ENCODE results near the gene CRYGA.
"Not testable (repeated sequence)": the region's sequence is repeated elsewhere in the genome, so short reads cannot be mapped to it uniquely, and the experiment has no call there.

CRYGA gene

GRCh38 chr2:208164951-208165755, 1.8 kb upstream of the CRYGA start:
- DNase-seq (ENCODE audit: low read depth): no peak

DNA sequence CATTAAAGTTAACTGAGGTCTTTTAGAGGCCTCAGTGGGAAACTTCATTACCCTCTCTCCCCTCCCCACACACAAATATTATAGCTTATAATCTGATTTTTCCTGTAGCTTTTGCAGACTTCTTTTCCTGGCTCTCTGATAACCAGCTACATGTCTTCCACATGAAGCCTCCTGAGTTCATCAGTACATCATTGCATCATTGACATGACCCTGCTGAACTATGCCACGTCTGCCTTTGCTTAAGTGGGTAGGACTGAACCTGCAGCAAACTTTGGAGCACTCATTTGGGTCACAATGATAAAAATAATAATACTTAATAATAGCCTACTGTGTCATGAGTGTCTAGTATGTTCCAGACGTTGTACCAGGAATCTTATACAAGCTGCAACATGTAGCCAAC, 7.0 kb downstream of the CRYGA start:
- DNase-seq (ENCODE audit: low read depth): no peak

- no peak for DNase-seq (ENCODE audit: low read depth)
Measured at GRCh38 chr2:208153156-208153555, 10.2 kb downstream of the CRYGA start.

DNA sequence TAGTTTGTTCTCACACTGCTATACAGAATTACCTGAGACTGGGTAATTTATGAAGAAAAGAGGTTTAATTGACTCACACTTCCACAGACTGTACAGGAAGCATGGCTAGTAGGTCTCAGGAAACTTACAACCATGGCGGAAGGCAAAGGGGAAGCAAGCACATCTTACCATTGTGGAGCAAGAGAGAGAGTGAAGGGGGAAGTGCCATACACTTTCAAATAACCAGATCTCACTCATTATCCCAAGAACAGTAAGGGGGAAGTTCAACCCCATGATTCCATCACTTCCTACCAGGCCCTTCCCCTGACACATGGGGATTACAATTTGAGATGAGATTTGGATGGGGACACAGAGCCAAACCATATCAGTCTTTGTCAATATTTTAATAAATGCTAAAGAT, 12.4 kb downstream of the CRYGA start:
- DNase-seq (ENCODE audit: low read depth): no peak

- no peak for DNase-seq (ENCODE audit: low read depth)
Measured at GRCh38 chr2:208150094-208150493, 13.3 kb downstream of the CRYGA start.

- DNase-seq (ENCODE audit: low read depth): no peak
Measured at GRCh38 chr2:208148803-208149202, 14.6 kb downstream of the CRYGA start.

GRCh38 chr2:208147759-208148158, 15.6 kb downstream of the CRYGA start:
- DNase-seq (ENCODE audit: low read depth): no peak

DNA sequence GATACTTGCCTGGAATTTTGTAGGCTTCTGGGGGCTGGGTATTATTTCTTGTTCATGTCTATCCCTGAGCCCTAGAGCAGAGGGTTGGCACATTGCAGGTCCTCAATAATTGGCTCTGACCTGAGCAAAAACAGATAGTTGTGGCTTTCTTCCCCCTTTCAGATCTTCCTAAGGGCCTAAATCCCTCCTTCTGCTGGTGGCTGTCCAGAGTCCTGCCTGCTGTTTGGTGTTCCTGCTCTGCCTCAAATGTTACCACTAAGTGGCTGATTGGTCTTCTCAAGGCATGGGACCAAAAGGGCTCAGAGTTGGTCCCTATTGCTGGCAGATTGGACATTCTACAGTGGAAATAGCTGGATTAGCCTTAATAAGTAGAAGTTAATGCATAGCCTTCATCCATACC, 16.4 kb downstream of the CRYGA start:
- no peak for DNase-seq (ENCODE audit: low read depth)

GRCh38 chr2:208146006-208146405, 17.4 kb downstream of the CRYGA start, which contains the start of gene CRYGB:
TSS of gene CRYGB (minus strand) at chr2:208146158. CDS start at chr2:208146120, 38 bp downstream.
- DNase-seq (ENCODE audit: low read depth): no peak

DNA sequence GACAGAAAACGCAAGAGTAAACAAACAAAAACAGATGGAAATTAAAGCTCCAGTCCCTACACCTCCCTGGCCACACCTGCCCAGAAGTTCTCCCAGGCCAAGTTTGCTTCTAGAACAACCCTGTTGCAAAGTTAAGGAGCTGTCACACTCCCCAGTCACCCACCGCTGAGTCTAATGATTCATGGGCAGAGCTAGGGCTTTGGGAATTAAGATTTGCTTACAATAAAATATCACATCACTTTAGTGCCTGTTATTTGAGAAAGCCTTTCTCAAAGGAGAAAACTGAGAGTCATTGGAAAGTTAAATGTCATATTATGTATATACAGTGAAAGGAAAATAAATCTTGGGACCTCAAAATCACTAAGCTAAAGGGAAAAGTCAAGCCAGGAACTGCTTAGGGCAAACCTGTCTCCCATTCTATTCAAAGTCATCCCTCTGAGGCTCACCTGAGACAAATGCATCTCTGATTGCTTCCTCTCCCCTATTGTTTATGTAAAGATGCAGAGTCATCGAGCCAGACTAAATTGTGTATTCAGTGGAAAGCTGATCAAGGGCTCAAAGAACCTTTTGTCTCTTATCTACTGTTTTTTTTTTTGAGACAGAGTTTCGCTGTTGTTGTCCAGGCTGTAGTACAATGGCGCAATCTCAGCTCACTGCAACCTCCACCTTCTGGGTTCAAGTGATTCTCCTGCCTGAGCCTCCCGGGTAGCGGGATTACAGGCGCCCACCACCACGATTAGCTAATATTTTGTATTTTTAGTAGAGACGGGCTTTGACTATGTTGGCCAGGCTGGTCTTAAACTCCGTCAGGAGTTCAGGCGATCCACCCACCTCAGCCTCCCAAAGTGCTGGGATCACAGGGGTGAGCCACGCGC, 20.2 kb downstream of the CRYGA start:
- no peak for DNase-seq (ENCODE audit: low read depth)

DNA sequence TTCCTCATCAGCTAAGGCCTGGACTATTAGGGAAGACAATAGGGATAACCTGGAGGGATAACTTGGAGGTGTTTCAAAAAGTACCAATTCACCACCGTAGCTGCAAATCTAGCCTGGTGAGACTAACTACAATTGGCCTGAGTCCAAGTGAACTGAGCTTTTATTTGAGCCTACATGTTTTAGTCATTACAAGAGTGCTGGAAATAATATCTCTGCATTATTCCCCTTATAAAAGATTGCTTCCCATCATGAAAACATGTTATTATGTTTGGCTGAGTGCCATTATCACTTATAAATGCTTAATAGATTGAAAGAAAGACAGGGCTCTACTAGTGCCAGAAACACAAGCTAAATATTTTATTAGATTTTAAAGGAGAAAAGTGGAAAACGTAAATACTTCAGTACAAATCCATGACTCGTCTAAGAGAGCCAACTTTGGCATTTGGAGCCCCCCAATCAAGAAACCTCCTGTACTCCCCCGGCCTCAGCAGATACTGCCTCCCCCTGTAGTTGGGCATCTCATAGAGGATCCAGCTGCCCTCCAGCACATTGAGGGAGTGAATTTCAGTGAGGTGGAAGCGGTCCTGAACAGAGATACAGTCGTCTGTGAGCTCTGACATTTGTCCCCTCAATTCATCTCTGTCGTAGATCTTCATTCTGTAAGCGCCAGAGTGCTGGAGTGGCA, 21.0 kb downstream of the CRYGA start:
- no peak for DNase-seq (ENCODE audit: low read depth)

GRCh38 chr2:208139447-208139846, 23.9 kb downstream of the CRYGA start:
- DNase-seq (ENCODE audit: low read depth): no peak

- not testable (repeated sequence) for DNase-seq (ENCODE audit: low read depth)
Measured at GRCh38 chr2:208138334-208138733, 25.1 kb downstream of the CRYGA start.

- DNase-seq (ENCODE audit: low read depth): no peak
Measured at GRCh38 chr2:208136716-208137094, 26.7 kb downstream of the CRYGA start.

- no peak for DNase-seq (ENCODE audit: low read depth)
Measured at GRCh38 chr2:208135794-208136715, 27.3 kb downstream of the CRYGA start.

GRCh38 chr2:208134928-208135586, 28.3 kb downstream of the CRYGA start:
- no peak for DNase-seq (ENCODE audit: low read depth)

GRCh38 chr2:208130712-208131110, 32.7 kb downstream of the CRYGA start:
- no peak for DNase-seq (ENCODE audit: low read depth)

- DNase-seq (ENCODE audit: low read depth): no peak
Measured at GRCh38 chr2:208129744-208130711, 33.4 kb downstream of the CRYGA start, which contains the start of gene CRYGC. TSS of gene CRYGC (minus strand) at chr2:208129828. CDS start at chr2:208129792, 36 bp downstream.

DNA sequence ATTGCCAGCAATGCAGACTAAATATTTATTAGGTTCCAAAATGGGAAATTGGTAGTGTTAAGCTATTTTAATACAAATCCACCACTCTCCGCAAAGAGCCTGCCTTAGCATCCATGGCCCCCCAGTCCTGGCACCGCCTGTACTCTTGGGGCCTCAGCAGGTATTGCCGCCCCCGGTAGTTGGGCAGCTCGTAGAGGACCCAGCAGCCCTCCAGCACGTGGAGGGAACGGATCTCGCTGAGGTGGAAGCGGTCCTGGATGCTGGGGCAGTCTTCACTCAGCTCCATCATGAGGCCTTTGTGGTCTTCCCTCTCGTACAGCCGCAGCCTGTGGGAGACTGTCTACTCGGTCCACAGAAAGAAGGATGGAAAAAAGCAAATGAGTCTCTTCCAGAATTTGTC, 35.3 kb downstream of the CRYGA start:
- DNase-seq (ENCODE audit: low read depth): no peak

DNA sequence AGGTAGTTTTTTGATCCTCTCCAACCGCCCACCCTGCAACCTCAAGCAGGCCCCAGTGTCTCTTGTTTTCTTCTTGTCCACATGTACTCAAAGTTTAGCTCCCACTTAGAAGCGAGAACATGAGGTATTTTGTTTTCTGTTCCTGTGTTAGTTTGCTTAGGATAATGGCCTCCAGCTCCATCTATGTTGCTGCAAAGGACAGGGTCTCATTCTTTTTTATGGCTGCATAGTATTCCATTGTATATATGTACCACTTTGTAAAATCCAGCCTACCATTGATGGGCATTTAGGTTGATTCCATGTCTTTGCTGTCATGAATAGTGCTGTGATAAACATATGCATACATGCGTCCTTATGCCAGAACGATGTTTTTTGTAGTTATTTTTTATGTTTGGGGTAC, 36.3 kb downstream of the CRYGA start:
- DNase-seq (ENCODE audit: low read depth): no peak
